ENCODE data around the gene PAOX.

The PAOX gene

DNA sequence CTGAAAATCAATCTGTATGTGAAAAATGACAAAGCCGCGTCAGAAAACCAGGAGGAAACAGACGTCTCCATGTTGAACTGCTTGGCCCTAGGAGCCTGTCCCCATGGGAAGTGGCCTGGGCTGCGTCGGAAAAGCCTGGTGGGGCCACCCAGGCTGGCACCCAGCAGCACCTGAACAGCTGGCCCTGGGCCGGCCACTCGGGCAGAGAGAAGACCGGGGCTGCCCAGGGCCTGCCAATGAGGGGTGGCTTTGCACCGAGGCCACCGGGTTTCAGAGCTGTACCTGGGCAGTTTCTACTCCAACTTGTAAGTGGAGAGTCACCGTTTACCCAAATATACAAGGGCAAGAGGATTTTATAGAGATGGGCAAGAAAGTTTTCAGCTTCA, 20.1 kb upstream of the PAOX start:
- TF ChIP-seq, protein P1, sequence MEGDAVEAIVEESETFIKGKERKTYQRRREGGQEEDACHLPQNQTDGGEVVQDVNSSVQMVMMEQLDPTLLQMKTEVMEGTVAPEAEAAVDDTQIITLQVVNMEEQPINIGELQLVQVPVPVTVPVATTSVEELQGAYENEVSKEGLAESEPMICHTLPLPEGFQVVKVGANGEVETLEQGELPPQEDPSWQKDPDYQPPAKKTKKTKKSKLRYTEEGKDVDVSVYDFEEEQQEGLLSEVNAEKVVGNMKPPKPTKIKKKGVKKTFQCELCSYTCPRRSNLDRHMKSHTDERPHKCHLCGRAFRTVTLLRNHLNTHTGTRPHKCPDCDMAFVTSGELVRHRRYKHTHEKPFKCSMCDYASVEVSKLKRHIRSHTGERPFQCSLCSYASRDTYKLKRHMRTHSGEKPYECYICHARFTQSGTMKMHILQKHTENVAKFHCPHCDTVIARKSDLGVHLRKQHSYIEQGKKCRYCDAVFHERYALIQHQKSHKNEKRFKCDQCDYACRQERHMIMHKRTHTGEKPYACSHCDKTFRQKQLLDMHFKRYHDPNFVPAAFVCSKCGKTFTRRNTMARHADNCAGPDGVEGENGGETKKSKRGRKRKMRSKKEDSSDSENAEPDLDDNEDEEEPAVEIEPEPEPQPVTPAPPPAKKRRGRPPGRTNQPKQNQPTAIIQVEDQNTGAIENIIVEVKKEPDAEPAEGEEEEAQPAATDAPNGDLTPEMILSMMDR (IDR thresholded peaks at IDR 0.05; ENCODE audit: insufficient read depth, low read length, poor library complexity, severe bottlenecking), result no peak
- no peak overlapping the region for H3K4me3 ChIP-seq (replicated peaks; ENCODE audit: low read depth, low read length)
- DNase-seq (ENCODE audit: extremely low read depth, insufficient read length), result no peak
- H3K36me3 ChIP-seq (ENCODE audit: control insufficient read depth, insufficient read depth, low read length), result peaks cover 8% of the 10 kb centered on the region
- no peaks in the 10 kb centered on the region for H3K27me3 ChIP-seq (replicated peaks; ENCODE audit: control insufficient read depth, insufficient read depth, low read length)

DNA sequence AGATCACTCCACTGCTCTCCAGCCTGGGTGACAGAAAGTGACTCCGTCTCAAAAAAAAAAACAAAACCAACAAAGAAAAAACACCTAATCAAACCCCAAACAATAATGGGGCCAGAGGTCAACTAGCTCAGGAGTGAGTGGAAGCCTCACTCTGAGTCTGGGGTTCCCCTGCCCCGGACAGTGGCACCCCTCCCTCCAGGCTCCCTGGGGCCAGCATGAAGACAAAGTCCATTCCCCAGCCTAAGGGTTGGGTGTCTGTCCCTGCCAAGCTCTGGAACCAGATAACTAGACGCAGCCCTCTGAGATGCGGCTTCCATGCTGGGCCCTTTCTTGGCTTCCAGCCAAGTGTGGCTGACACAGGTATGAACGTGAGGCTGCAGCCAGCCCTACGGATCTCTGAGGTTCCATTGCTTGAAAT, 19.5 kb upstream of the PAOX start:
- TF ChIP-seq, protein P1 (IDR thresholded peaks at IDR 0.05; ENCODE audit: insufficient read depth, low read length, poor library complexity, severe bottlenecking), result no peak
- H3K4me3 ChIP-seq (replicated peaks; ENCODE audit: low read depth, low read length), result no peak overlapping the region
- DNase-seq (ENCODE audit: extremely low read depth, insufficient read length), result no peak

DNA sequence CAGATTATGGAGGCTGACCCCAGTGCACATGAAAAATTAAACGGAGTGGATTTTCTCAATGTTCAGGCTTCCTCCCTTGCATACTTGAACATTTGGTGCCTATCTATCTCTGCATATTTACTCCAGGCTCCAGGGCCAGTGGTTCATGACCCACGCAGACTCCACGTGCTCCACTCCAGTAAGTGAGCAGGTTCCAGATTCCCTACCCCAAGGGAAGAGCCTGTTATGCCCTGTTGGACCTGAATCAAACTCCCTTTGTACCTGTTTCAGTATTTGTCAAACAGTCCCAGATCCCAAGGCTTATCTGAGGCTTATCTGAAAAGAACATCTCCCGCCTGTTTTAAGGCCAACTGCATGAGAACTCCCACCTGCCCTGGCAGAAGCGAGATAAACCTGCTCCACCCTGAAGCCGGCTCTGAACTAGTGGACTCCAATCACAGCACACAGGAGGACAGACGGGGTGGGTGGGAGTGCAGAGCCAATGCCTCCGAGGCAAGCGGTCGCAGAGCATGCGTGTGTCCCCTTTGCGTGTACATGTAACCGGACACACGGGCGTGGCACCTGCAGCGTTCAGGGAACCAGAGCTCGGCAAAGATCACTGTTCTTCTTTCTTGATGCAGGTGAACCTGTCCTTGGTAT, 19.0 kb upstream of the PAOX start:
- TF ChIP-seq, protein P1 (IDR thresholded peaks at IDR 0.05; ENCODE audit: insufficient read depth, low read length, poor library complexity, severe bottlenecking), result no peak
- Histone ChIP-seq H3K4me3 (replicated peaks; ENCODE audit: low read depth, low read length) (no peak overlapping the region), H3K27me3 (replicated peaks; ENCODE audit: control insufficient read depth, insufficient read depth, low read length) (no peaks in the 10 kb centered on the region), H3K36me3 (ENCODE audit: control insufficient read depth, insufficient read depth, low read length) (peaks cover 12% of the 10 kb centered on the region)
- DNase-seq (ENCODE audit: extremely low read depth, insufficient read length), result no peak

More for the DNA sequence above, 19.5 kb upstream of the PAOX start:
- Histone ChIP-seq H3K36me3 (ENCODE audit: control insufficient read depth, insufficient read depth, low read length) (peaks cover 8% of the 10 kb centered on the region), H3K27me3 (replicated peaks; ENCODE audit: control insufficient read depth, insufficient read depth, low read length) (no peaks in the 10 kb centered on the region)

DNA sequence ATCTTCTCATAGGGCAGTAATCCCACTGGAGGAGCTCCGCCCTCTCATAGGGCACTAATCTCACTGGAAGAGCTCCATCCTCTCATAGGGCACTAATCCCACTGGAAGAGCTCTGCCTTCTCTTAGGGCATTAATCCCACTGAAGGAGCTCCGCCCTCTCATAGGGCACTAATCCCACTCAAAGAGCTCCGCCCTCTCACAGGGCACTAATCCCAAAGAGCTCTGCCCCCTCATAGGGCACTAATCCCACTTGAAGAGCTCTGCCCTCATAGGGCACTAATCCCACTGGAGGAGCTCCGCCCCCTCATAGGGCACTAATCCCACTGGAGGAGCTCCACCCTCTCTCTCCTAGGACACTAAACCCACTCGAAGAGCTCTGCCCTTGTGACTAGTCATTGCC, 17.8 kb upstream of the PAOX start:
- Histone ChIP-seq H3K27me3 (replicated peaks; ENCODE audit: control insufficient read depth, insufficient read depth, low read length) (no peaks in the 10 kb centered on the region), H3K36me3 (ENCODE audit: control insufficient read depth, insufficient read depth, low read length) (peaks cover 21% of the 10 kb centered on the region), H3K4me3 (replicated peaks; ENCODE audit: low read depth, low read length) (no peak overlapping the region)
- TF ChIP-seq, protein P1 (IDR thresholded peaks at IDR 0.05; ENCODE audit: insufficient read depth, low read length, poor library complexity, severe bottlenecking), result no peak
- no peak for DNase-seq (ENCODE audit: extremely low read depth, insufficient read length)

DNA sequence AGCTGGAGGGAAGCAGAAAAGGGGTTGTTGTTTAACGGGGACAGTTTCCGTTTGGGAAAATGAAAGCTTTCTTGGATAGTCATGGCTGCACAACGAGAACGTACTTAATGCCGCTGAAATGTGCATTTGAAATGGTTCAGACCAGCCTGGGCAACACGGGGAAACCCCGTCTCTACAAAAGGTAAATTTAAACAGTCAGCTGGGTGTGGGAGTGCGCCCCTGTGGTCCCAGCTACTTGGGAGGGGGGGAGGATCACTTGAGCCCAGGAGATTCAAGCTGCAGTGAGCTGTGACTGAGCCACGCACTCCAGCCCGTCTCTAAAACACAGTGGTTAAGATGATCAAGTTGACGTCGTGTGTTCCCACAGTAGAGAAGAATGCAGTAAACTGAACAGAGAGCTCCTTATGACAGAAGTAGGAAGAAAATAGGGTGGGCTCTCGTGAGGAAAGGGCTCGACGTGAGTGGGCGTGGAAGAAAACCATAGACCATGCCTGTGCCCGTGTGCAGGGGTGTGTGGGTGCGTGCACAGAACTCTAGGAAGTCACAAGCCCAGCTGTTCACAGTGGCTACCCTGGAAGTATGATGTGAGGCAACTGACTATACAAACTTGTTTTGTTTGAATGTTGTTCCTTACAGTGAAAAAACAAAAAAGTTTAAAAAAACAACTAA, 17.2 kb upstream of the PAOX start:
- peaks cover 24% of the 10 kb centered on the region for H3K36me3 ChIP-seq (ENCODE audit: control insufficient read depth, insufficient read depth, low read length)
- DNase-seq (ENCODE audit: extremely low read depth, insufficient read length), result no peak

More for the DNA sequence above, 17.2 kb upstream of the PAOX start:
- Histone ChIP-seq H3K27me3 (replicated peaks; ENCODE audit: control insufficient read depth, insufficient read depth, low read length) (no peaks in the 10 kb centered on the region), H3K4me3 (replicated peaks; ENCODE audit: low read depth, low read length) (no peak overlapping the region)
- TF ChIP-seq, protein P1 (IDR thresholded peaks at IDR 0.05; ENCODE audit: insufficient read depth, low read length, poor library complexity, severe bottlenecking), result no peak

Data from GM06990 (cell line).